DMS79 treated with DMSO at 0.1 percent for 48 hours (cell line): ENCODE measurements around the gene CEP112.

Experiments
- DNase-seq: peaks from one replicate; lab custom pipeline; 2025; lab: John Stamatoyannopoulos, UW

Gene CEP112

GRCh38 chr17:65926599-65926998, 265.3 kb downstream of the CEP112 start:
- no peak for DNase-seq

- DNase-seq, result no peak
Observed at GRCh38 chr17:65925606-65926307, 266.2 kb downstream of the CEP112 start.

GRCh38 chr17:65920996-65921395, 270.9 kb downstream of the CEP112 start:
- no peak for DNase-seq

GRCh38 chr17:65918916-65919315, 273.0 kb downstream of the CEP112 start:
- no peak for DNase-seq

GRCh38 chr17:65918500-65918899, 273.4 kb downstream of the CEP112 start:
- DNase-seq, result no peak

GRCh38 chr17:65917560-65917959, 274.4 kb downstream of the CEP112 start:
- DNase-seq, result no peak

- DNase-seq, result no peak
Observed at GRCh38 chr17:65916425-65916824, 275.5 kb downstream of the CEP112 start.

- DNase-seq, result no peak
Observed at GRCh38 chr17:65914784-65915342, 277.1 kb downstream of the CEP112 start.

GRCh38 chr17:65913326-65913850, 278.5 kb downstream of the CEP112 start:
- no peak for DNase-seq

GRCh38 chr17:65910836-65911235, 281.1 kb downstream of the CEP112 start:
- no peak for DNase-seq

GRCh38 chr17:65902831-65903522, 289.0 kb downstream of the CEP112 start:
- no peak for DNase-seq

- DNase-seq, result no peak
Observed at GRCh38 chr17:65902155-65902554, 289.8 kb downstream of the CEP112 start.

- no peak for DNase-seq
Observed at GRCh38 chr17:65901394-65901793, 290.5 kb downstream of the CEP112 start.

- no peak for DNase-seq
Observed at GRCh38 chr17:65900216-65900615, 291.7 kb downstream of the CEP112 start.

- DNase-seq, result no peak
Observed at GRCh38 chr17:65898651-65899050, 293.3 kb downstream of the CEP112 start.

- DNase-seq, result no peak
Observed at GRCh38 chr17:65896889-65897288, 295.0 kb downstream of the CEP112 start.

- no peak for DNase-seq
Observed at GRCh38 chr17:65895969-65896368, 296.0 kb downstream of the CEP112 start.

- no peak for DNase-seq
Observed at GRCh38 chr17:65893692-65894279, 298.1 kb downstream of the CEP112 start.

GRCh38 chr17:65892912-65893377, 299.0 kb downstream of the CEP112 start:
- DNase-seq, result no peak

GRCh38 chr17:65891231-65891735, 300.6 kb downstream of the CEP112 start:
- DNase-seq, result no peak

- no peak for DNase-seq
Observed at GRCh38 chr17:65888649-65889048, 303.3 kb downstream of the CEP112 start.
